Measurements from ENCODE around the gene ZNF556. TPM values are rescaled to one million over a fixed set of nuclear protein-coding genes. Genes with fewer than 3 reads are reported as not detected.

Gene ZNF556
- total RNA-seq, 1 experiment from 2014 or later = not detected

- Histone ChIP-seq H3K27ac (ENCODE audit: low read length) (no peak overlapping the region), H3K9me3 (ENCODE audit: control insufficient read depth, insufficient read depth, low read depth, low read length) (no peaks in the 10 kb centered on the region), H3K36me3 (ENCODE audit: control insufficient read depth, insufficient read depth, low read length) (no peaks in the 10 kb centered on the region), H3K27me3 (ENCODE audit: control insufficient read depth, insufficient read depth, low read length) (no peaks in the 10 kb centered on the region), H3K4me3 (ENCODE audit: low read depth in 2 of 2, low read length in 2 of 2) (no peak overlapping the region), H3K4me1 (ENCODE audit: control insufficient read depth, insufficient read depth, low read length) (no peaks in the 10 kb centered on the region)
- TF ChIP-seq TCF7L2 (IDR thresholded peaks at IDR 0.05; ENCODE audit: low read depth, low read length) = no peak
- TF ChIP-seq SIN3A (IDR thresholded peaks at IDR 0.05; ENCODE audit: borderline replicate concordance, insufficient read depth, low read depth, low read length) = no peak
- TF ChIP-seq POLR2AphosphoS5 (IDR thresholded peaks at IDR 0.05; ENCODE audit: low read depth, low read length) = no peak
- no peak for TF ChIP-seq CTCF (IDR thresholded peaks at IDR 0.05)
- no peak for TF ChIP-seq REST (IDR thresholded peaks at IDR 0.05; ENCODE audit: insufficient read depth in 1 of 2, low read depth in 2 of 2, low read length in 1 of 2)
- in situ Hi-C loops (cut with HindIII; ENCODE audit: low pct_unique_long_range_greater_than_20kb, low sequenced_read_pairs) = no loop called here
- ATAC-seq = no peak
- no peak for DNase-seq (ENCODE audit: low read depth, low spot score)
- BruUV-seq (replicated peaks) = no TSS peak
- ChIA-PET POLR2A (no interaction called here), CTCF (no interaction called here)
- intact Hi-C loops (cut with micrococcal nuclease; ENCODE audit: unreplicated experiment) = no loop called here
Observed at GRCh38 chr19:2865334-2866100, 1.6 kb upstream of the ZNF556 start.

GRCh38 chr19:2866495-2867024 lies 575 bp upstream of the ZNF556 start:
- Histone ChIP-seq H3K4me3 (ENCODE audit: low read depth in 2 of 2, low read length in 2 of 2) (no peak overlapping the region), H3K9me3 (ENCODE audit: control insufficient read depth, insufficient read depth, low read depth, low read length) (no peaks in the 10 kb centered on the region), H3K27ac (ENCODE audit: low read length) (no peak overlapping the region), H3K36me3 (ENCODE audit: control insufficient read depth, insufficient read depth, low read length) (no peaks in the 10 kb centered on the region), H3K4me1 (ENCODE audit: control insufficient read depth, insufficient read depth, low read length) (no peaks in the 10 kb centered on the region), H3K27me3 (ENCODE audit: control insufficient read depth, insufficient read depth, low read length) (no peaks in the 10 kb centered on the region)
- ChIA-PET POLR2A (no interaction called here), CTCF (no interaction called here)
- ATAC-seq (no peak), DNase-seq (ENCODE audit: low read depth, low spot score) (no peak)
- TF ChIP-seq REST (IDR thresholded peaks at IDR 0.05; ENCODE audit: insufficient read depth in 1 of 2, low read depth in 2 of 2, low read length in 1 of 2) (no peak), SIN3A (IDR thresholded peaks at IDR 0.05; ENCODE audit: borderline replicate concordance, insufficient read depth, low read depth, low read length) (no peak), CTCF (IDR thresholded peaks at IDR 0.05) (no peak), TCF7L2 (IDR thresholded peaks at IDR 0.05; ENCODE audit: low read depth, low read length) (no peak), POLR2AphosphoS5 (IDR thresholded peaks at IDR 0.05; ENCODE audit: low read depth, low read length) (no peak)
- in situ Hi-C loops (cut with HindIII; ENCODE audit: low pct_unique_long_range_greater_than_20kb, low sequenced_read_pairs) = no loop called here
- BruUV-seq (replicated peaks) = no TSS peak
- intact Hi-C loops (cut with micrococcal nuclease; ENCODE audit: unreplicated experiment) = no loop called here

Measured in Panc1 (cell line).